Activated CD4-positive, alpha-beta T cell treated with anti-CD3 and anti-CD28 coated beads for 1 hour (primary cell): ENCODE results near the gene CCDC181.

Source experiments
- DNase-seq: peaks from one replicate; pipeline ENCODE4 v3.0.0-alpha.2; 2020

Gene CCDC181

DNA sequence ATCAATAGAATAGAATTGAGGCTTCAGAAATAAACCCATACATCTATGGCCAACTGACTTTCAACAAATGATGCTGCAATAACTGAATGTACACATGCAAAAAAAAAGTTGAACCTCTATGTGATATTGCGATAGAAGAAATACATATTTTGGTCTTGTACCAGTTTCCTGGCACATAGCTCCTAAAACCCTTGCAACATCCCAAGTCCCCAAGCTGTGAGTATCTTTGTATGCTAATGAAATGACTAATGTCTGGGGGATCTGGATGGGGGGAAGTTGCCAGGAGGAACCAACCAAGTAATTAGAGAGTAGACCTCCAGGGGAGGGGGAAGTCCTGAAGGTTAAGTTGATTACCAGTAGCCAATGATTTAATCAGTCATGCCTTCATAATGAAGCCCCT lies 34.9 kb downstream of the CCDC181 start:
- DNase-seq = no peak

DNA sequence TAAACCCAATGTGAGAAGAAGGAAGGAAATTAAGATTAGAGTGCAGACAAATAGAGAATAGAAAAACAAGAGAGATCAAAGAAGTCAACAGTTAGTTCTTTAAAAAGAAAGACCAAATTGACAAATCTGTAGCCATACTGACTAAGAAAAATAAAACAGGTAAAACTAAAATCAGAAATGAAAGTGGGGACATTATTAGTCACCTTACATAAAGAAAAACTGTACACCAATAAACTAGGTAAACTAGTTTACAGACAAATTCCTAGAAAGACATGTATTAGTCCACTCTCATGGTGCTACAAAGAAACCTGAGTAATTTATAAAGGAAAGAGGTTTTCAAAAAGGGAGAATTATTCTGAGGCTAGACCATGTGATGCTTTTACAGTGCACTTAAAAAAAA lies 37.0 kb downstream of the CCDC181 start:
- no peak for DNase-seq

DNA sequence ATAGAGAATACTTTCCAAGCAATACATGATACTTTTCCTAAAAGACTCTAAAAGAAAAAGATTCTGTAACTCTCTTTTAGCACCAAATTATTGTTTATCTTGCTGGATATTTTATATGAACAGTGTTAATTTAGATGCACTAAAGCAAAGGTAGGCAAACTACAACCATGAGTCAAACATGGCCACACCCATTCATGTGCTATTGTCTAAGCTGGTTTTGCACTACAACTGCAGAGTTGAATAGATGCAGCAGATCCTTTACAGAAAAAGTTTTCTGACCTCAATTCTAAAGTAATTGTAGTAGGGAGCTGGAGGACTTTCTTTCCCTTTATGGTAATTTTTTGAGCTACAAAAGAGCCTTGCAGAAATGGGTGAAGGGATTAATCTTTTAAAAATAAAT lies 39.9 kb downstream of the CCDC181 start:
- DNase-seq = no peak

DNA sequence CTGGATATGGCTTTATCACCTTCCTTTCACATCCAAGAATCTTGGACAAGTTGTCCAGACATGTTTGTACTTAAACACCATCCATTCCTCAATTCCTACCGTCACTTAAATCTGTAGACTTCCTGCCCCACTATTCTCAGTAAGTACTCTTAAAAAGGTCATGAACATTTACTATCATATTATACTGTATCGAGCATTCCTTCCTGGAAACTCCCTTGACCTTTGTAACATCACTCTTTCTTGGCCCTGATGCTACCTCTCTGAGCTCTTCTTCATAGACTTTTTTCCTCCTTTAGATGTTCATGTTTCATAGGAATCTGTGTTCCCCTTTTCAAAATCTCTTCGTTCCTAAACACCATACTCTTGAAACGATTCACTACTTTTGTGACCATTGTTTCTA lies 43.8 kb downstream of the CCDC181 start:
- no peak for DNase-seq

DNA sequence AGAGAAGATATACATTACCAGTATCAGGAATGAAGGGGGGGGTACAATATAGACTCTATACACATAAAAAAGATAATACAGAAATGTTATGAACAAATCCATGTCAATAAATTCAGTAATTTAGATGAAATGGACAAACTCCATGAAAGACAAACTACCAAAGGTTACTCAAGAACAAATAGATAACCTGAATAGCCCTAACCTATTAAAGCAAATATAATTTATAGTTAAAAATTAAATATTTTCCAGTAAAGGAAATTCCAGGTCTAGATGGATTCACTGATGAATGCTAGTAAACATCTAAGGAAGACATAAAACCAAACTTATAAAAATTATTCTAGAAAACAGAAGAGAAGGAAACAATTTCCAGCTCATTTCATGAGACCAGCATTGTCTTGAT lies 46.1 kb downstream of the CCDC181 start:
- DNase-seq = no peak

DNA sequence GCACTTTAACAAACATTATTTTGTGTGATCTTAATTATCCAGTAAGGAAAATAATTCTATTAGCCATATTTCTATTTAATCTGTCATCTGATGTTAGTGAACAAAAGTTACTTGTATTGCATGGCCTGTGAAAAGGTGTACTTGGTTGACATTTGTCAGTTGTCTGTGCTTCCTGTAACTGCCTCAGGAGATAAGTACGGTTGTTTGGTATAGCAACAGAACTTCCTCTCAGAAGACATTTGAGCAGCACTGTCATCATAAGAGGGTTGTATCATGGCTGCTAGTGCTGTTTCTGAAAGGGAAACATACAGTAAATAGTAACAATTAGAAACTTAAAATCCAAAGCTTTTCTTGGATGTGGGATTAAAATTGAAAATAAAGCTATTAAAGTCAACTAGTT lies 55.9 kb downstream of the CCDC181 start:
- DNase-seq = no peak

DNA sequence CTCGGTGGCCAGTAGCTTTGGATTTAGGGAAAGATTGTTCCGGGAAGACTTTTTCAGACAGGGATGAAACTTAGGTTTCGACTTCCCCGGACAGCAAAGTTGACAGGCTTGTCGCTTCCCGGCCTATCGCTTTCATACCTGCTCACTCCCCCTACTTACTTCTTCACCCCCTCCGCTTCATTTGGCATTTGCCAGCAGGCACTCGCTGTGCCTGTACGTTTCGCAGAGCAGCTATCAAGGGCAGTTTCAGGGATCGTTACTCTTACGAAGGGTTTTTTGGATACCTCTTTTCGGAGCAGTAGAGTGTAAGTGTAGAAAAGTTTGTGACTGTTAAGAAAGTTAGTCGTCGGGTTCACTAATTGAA lies 58.9 kb downstream of the CCDC181 start:
- peak; percentile 22 for DNase-seq

DNA sequence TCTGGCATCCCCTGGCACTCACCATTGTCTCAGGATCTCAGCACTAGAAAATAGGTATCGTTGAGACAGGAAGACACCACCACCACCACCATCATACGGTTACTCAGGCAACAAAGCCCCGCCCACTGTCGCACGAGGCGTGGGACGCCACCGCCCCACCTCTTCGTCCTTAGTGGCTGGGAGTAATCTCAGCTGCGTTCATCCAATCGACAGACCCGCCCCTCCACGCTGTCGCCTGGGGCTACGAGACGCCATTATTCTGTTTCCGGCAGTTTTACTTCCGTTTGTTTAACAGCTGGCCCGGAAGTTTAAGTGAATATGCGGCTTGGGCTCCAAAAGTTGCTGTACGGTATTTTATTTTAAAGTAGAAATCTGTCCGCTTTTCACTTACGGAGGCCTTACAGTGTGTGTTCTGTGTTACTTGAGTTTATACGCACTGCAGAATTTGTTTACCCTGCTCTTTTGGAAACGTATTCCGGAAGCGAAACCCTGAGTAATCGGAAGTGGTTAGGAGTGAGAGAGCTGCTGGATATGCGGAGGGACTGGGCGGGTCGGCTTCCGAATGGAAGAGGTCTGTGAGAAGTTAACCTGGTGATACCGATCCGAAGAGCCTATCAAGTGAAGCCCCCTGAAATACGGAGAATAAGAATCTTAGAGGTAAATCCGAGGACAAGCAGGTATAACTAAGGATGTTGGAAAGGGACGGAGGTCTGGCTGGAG lies 59.4 kb downstream of the CCDC181 start, which contains the start of the genes BLZF1 and NME7:
Gene BLZF1 (plus strand): TSS at position 510 of the 720 bp plus-strand sequence. CDS start 1,328 bp downstream, outside the sequence.
Gene NME7 (minus strand): TSS at position 112 of the 720 bp plus-strand sequence. CDS start 87 bp downstream, at position 25.
- DNase-seq = peak; percentile 97

DNA sequence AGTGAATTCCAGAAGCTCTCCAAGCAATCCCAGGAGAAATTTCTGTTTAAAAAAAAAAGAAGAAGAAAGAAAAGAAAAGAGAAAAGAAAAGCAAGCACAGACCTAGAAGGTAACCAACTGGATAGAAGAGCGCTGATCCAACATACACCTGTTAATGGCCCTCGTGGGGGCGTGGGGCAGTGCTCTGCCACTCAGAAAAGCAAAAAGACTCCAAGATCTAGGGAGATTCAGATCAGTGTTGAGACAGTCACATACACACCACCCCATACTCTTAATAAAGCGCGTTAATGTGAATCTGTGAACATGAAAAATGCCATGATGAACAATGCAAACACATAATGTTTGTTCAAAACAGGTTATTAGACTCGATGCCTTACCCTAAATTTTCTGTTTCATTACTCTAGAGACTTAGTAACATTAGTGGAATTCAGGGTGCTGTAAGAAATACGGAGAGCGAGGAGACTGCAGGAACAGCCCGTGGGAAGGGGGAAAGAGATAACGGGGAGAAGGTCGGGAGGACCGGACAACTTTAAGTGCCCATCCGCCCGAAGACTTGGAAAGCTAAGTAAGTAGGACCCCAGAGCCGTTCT lies 60.1 kb downstream of the CCDC181 start:
- no peak for DNase-seq

DNA sequence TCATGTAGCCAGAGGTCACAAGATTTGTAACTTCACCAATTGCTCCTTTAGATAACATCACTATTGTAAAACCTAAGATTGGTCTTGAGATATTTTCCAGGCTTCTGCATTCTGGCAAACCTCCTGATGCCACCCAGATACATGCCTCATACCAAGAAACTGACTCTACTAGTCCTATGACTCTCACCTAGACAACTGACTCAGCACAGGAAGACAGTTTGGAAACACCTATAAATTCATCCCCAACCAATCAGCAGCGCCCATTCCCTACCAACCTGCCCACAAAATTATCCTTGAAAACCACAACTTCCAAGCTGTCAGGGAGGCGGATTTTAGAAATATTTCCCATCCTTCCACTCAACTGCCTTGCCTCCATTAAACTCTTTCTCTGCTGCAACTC lies 62.3 kb downstream of the CCDC181 start:
- DNase-seq = no peak

DNA sequence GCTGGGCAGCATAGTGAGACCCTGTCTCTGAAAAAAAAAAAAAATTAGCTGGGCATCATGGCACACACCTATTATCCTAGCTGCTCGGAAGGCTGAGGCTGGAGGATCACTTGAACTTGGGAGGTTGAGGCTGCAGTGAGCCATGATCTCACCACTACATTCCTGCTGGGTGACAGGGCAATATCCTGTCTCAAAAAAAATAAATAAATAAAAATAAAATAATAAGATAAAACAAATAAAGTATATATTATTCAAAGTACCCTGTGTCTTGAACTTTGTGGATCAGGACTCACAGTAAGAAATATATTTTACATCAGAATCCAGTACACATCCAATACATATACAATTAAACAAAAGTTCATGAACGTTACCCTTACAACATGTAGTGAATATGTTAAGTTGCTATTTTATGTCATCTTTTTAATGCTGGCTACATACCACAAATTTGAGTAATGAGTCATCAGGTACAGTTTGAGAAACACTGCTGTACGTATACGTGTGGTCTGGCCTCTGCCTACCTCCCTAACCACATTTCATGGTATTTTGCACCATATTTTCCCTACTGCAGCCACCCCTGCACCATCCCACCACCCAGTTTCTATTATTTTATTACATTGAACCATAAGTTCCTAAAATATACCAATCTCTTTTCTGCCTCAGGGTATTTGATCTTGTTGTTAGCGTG lies 64.1 kb downstream of the CCDC181 start:
- no peak for DNase-seq

DNA sequence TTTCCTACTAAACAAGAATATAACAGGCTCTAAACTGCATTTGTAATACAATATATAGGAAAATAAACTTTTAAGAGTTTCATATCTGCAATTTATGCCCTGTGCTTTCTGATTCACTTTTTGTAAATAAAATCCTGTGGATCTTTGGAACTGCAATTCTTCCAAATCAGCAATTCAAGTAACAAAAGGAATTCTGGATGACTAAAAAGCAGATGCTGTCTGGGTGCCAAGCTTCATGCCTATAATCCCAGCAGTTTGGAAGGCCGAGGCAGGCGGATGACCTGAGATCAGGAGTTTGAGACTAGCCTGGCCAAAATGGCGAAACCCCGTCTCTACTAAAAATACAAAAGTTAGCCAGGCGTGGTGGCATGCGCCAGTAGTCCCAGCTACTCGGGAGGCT lies 66.0 kb downstream of the CCDC181 start:
- DNase-seq = no peak

DNA sequence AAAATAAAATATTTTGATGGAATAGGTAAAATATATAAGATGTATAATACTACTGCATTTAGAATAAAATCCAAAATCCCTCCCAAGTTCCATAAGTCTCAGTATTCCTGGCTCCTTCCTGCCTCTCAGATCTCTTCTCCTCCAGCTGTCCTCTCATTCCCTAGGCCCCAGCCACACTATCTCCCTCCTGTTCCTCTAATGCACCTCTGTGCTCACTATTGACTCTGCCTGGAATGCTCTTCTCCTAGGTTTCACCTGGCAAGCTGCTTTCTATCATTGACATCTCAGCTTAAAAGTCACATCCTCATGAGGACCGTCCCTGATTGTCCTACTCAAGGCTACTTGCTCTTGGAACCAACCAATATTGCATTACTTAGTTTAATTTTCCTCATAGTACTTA lies 66.9 kb downstream of the CCDC181 start:
- DNase-seq = no peak

DNA sequence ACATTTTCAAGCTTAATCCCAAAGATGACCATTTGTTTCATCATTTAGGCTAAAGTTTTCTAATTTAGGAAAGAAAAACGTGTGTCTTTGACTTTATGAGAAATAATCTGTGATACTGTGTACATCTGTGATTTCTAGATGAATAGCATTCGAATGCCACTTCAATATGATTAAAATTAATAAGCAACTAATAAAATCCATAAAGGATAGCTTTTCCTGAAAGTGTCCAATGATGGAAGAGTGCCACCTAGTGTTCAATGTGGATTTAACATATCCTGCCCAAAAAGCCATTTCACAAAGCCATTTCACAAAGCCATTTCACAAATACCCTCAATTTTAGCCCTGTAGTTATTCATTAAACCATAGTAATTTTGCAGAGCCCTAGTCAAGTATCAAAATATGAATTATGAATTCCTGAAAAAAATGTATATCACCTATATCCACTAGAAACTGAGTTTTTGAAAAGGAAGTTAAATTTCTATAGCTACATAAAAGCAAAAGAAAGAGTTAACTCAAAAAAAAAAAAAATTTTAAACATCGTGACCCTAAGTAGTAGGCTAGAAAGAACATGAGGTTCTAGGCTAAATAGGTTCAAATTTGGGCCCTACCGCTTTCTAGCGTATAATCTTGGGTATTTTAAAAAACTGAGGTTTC lies 78.8 kb downstream of the CCDC181 start:
- DNase-seq = no peak

DNA sequence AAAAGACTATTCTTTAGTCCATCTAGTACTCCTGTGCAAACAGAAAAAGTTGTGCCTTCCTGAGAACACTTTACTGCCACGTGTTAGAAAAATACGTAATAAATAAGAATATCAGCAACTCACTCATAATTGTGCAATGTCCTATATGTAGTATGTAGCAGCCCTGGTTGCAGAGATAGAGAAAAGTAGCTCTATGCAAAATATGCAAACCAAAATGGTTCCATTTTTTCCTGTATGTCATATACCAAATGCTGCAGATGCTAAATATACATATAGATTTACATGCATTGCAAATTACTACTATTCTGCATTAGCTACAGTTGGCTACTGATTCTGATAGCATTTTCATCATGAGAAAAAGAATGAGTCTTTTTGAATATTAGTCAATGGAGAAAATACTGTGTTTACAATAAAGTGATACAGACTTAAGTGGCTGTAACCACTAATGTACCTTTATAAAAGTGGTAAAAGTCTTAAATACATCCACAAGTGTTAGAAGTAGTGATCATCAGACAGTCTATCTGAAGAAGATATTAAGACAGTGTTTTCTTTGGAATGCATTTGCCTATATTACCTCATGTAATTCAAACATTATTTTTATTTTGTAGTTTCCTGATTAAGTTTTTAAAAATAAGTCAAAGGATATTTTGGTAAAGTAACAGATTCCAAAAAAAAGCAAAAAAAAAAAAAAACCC lies 79.4 kb downstream of the CCDC181 start:
- DNase-seq = no peak

DNA sequence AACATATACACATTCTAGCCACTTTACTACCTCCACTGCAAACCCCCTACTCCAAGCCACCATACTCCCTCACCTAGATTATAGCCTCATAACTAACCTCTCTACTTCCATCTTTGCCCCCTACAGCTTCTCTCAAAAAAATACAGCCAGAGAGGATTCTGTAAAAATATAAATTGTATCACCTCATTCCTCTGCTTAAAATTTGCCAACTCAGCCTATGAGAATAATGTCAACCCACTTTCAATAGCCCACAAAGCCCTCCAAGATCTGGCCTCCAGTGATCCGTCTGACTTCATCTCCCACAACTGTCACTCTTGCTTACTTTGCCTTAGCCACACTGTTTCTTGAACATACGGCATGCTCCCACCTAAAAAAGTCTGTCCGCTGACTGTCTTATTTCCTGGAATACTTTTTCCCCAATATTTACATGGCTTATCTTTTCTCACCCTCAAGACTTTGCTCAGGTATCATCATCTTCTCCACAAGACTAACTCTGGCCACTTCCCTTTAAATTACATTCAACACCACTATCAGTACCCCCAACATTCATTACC lies 81.2 kb downstream of the CCDC181 start:
- DNase-seq = no peak

DNA sequence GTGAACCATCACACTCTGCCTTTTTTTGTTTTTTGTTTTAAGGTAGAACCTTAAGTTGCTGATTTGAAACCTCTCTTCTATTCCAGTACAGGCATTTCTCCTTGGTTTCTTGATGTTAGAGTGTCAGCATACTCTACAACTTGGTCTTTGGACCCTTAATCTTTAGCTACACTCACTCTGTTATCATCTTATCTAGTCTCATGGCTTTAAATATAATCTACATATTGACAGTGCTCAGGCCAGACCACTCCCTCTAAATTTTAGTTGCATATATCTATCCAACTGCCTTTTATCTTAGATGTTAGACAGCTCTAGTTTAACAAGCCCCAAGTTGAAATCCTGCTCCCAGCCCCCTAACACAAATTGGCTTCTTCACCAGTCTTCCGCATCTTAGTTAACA lies 81.8 kb downstream of the CCDC181 start:
- no peak for DNase-seq
